Peyer's patch (tissue), 4 donors: ENCODE results near the gene HOXC6.
"Not testable (repeated sequence)": the region's sequence is repeated elsewhere in the genome, so short reads cannot be mapped to it uniquely, and the experiment has no call there.

Source experiments
- POLR2A ChIP-seq, 2 donors: fragments of 450-650 bp; IDR thresholded peaks; one replicate each; pipeline ENCODE4 v1.5.1; 2017; ENCODE audit warnings: antibody characterized with exemption in 2 of 2, mild to moderate bottlenecking in 2 of 2, moderate library complexity in 2 of 2
- TF ChIP-seq, protein P1 (sequence below), 6 experiments: fragments of 450-650 bp in 4 of 6; fragments of 200-600 bp in 2 of 6; sonication (generic) in 1 of 6; IDR thresholded peaks; one replicate each; pipeline ENCODE4 v1.5.1; 2017 to 2019; ENCODE audit warnings: antibody characterized with exemption in 6 of 6, mild to moderate bottlenecking in 3 of 6, moderate library complexity in 1 of 6

DNA sequence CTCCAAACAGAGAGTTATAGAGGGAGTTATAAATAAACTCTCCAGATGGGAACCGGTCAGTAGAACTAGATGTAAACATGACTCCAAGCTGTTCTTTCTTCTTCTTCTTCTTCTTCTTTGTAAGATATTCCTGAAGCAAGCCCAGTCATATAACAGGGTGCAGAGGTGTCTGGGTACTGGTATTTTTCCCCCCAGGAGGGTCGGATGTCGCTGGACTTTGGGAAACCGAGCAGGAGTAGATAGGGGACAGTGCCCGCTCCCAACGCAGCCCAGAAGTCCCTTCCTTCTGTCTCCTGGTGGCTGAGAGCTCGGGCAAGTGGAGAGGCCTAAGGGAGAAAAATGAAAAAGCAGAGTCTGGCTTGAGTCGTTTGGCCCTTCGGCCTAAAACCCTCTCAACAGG, 50.9 kb downstream of the HOXC6 start:
- not testable (repeated sequence) for TF ChIP-seq POLR2A (IDR thresholded peaks at IDR 0.05)
- TF ChIP-seq, protein P1, sequence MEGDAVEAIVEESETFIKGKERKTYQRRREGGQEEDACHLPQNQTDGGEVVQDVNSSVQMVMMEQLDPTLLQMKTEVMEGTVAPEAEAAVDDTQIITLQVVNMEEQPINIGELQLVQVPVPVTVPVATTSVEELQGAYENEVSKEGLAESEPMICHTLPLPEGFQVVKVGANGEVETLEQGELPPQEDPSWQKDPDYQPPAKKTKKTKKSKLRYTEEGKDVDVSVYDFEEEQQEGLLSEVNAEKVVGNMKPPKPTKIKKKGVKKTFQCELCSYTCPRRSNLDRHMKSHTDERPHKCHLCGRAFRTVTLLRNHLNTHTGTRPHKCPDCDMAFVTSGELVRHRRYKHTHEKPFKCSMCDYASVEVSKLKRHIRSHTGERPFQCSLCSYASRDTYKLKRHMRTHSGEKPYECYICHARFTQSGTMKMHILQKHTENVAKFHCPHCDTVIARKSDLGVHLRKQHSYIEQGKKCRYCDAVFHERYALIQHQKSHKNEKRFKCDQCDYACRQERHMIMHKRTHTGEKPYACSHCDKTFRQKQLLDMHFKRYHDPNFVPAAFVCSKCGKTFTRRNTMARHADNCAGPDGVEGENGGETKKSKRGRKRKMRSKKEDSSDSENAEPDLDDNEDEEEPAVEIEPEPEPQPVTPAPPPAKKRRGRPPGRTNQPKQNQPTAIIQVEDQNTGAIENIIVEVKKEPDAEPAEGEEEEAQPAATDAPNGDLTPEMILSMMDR (IDR thresholded peaks at IDR 0.05) = not testable (repeated sequence)
